ENCODE measurements around the gene CHN1.

- TF ChIP-seq CTCF (IDR thresholded peaks at IDR 0.05) = no peak
- TF ChIP-seq POLR2A (IDR thresholded peaks at IDR 0.05) = no peak
Measured at GRCh38 chr2:174964404-174964803, 40.8 kb downstream of the CHN1 start.

Data from thyroid gland (tissue), 4 donors.